ENCODE measurements around the gene AP4S1.
A peak's percentile ranks its signal among the peaks of the same experiment; 100 is the strongest.
"Not testable (repeated sequence)": the region's sequence is repeated elsewhere in the genome, so short reads cannot be mapped to it uniquely, and the experiment has no call there.

The AP4S1 gene, protein sequence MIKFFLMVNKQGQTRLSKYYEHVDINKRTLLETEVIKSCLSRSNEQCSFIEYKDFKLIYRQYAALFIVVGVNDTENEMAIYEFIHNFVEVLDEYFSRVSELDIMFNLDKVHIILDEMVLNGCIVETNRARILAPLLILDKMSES

GRCh38 chr14:31025367-31026076 lies at the start of gene AP4S1:
Gene AP4S1 (plus strand): TSS chr14:31025649. CDS start chr14:31066197, 40,548 bp downstream.
- TF ChIP-seq, protein P1, sequence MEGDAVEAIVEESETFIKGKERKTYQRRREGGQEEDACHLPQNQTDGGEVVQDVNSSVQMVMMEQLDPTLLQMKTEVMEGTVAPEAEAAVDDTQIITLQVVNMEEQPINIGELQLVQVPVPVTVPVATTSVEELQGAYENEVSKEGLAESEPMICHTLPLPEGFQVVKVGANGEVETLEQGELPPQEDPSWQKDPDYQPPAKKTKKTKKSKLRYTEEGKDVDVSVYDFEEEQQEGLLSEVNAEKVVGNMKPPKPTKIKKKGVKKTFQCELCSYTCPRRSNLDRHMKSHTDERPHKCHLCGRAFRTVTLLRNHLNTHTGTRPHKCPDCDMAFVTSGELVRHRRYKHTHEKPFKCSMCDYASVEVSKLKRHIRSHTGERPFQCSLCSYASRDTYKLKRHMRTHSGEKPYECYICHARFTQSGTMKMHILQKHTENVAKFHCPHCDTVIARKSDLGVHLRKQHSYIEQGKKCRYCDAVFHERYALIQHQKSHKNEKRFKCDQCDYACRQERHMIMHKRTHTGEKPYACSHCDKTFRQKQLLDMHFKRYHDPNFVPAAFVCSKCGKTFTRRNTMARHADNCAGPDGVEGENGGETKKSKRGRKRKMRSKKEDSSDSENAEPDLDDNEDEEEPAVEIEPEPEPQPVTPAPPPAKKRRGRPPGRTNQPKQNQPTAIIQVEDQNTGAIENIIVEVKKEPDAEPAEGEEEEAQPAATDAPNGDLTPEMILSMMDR (IDR thresholded peaks at IDR 0.05; ENCODE audit: low read depth, low read length, missing control alignments), result no peak
- Histone ChIP-seq H3K27ac (peak within 1 kb of the TSS; percentile 89), H3K27me3 (replicated peaks) (no peaks in the 10 kb centered on the region), H3K36me3 (replicated peaks) (no peaks in the 10 kb centered on the region), H3K4me3 (ENCODE audit: low read depth, low read length) (peak within 1 kb of the TSS; percentile 91)
- no peak for DNase-seq
- in situ Hi-C loops (cut with HindIII; ENCODE audit: low pct_ligation_motif_present, low sequenced_read_pairs), result no loop called here

GRCh38 chr14:30977752-30978151 lies 47.7 kb upstream of the AP4S1 start:
- Histone ChIP-seq H3K27me3 (replicated peaks) (no peaks in the 10 kb centered on the region), H3K36me3 (replicated peaks) (no peaks in the 10 kb centered on the region), H3K4me3 (ENCODE audit: low read depth, low read length) (no peak overlapping the region), H3K27ac (no peak overlapping the region)
- no peak for DNase-seq
- TF ChIP-seq, protein P1 (IDR thresholded peaks at IDR 0.05; ENCODE audit: low read depth, low read length, missing control alignments), result no peak
- in situ Hi-C loops (cut with HindIII; ENCODE audit: low pct_ligation_motif_present, low sequenced_read_pairs), result no loop called here

GRCh38 chr14:30980106-30980704 lies 45.2 kb upstream of the AP4S1 start:
- H3K36me3 ChIP-seq (replicated peaks); H3K4me3 ChIP-seq (ENCODE audit: low read depth, low read length); H3K27ac ChIP-seq; in situ Hi-C loops (cut with HindIII; ENCODE audit: low pct_ligation_motif_present, low sequenced_read_pairs); H3K27me3 ChIP-seq (replicated peaks): not testable (repeated sequence)
- peak; percentile 67 for DNase-seq
- TF ChIP-seq, protein P1 (IDR thresholded peaks at IDR 0.05; ENCODE audit: low read depth, low read length, missing control alignments), result peak; percentile 54

DNA sequence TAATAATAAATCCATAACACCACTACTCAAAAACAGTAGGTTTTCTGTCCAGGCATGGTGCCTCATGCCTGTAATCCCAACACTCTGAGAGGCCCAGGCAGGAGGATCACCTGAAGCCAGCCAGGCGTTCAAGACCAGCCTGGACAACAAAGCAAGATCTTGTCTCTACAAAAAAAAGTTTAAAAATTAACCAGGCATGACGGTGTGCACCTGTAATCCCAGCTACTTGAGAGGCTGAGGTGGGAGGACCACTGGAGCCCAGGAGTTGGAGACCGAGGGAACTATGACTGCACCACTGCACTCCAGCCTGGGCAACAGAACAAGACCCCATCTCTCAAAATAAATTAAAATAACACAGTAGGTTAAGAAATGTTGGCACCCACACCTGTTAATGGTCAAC lies 44.5 kb upstream of the AP4S1 start:
- Histone ChIP-seq H3K27ac (no peak overlapping the region), H3K27me3 (replicated peaks) (no peaks in the 10 kb centered on the region), H3K4me3 (ENCODE audit: low read depth, low read length) (no peak overlapping the region), H3K36me3 (replicated peaks) (no peaks in the 10 kb centered on the region)
- TF ChIP-seq, protein P1 (IDR thresholded peaks at IDR 0.05; ENCODE audit: low read depth, low read length, missing control alignments), result no peak
- no peak for DNase-seq
- in situ Hi-C loops (cut with HindIII; ENCODE audit: low pct_ligation_motif_present, low sequenced_read_pairs), result no loop called here

DNA sequence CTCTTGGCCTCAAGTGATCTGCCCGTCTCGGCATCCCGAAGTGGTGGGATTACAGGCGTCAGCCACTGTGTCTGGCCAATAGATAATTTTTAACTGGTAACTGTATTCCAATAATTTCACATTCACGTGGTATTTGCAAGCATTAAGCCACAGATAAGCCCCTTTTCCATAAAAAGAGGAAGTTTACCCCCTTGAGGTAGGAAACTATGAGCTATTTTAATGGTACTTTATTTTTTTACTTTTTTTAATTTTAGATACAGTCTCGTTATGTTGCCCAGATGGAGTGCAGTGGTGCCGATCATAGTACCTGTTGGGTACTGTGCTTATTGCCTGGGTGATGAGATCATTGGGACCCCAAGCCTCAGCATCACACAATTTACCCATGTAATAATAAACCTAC lies 42.9 kb upstream of the AP4S1 start:
- no peak for DNase-seq
- TF ChIP-seq, protein P1 (IDR thresholded peaks at IDR 0.05; ENCODE audit: low read depth, low read length, missing control alignments), result no peak
- in situ Hi-C loops (cut with HindIII; ENCODE audit: low pct_ligation_motif_present, low sequenced_read_pairs), result no loop called here
- no peaks in the 10 kb centered on the region for H3K36me3 ChIP-seq (replicated peaks)
- no peak overlapping the region for H3K4me3 ChIP-seq (ENCODE audit: low read depth, low read length)
- H3K27ac ChIP-seq, result no peak overlapping the region
- H3K27me3 ChIP-seq (replicated peaks), result no peaks in the 10 kb centered on the region
